Osteoblast (primary cell): ENCODE measurements around the gene DGKB. TPM values are rescaled to one million over a fixed set of nuclear protein-coding genes. Genes with fewer than 3 reads are reported as not detected.

Source experiments
- DNase-seq: peaks from one replicate; pipeline ENCODE4 v3.0.0; 2011; ENCODE audit warnings: low spot score, mixed read lengths; ENCODE audit not compliant: insufficient read length; ENCODE audit errors: missing footprints
- H2AFZ ChIP-seq: 2 replicates; pipeline ENCODE4 v1.6.0; 2011; ENCODE audit warnings: mild to moderate bottlenecking, low read length
- H3K27ac ChIP-seq: 2 replicates; pipeline ENCODE4 v1.5.1; 2011; ENCODE audit warnings: mild to moderate bottlenecking, low read depth, low read length, moderate library complexity
- H3K27me3 ChIP-seq: 2 replicates; pipeline ENCODE4 v1.6.0; 2012; ENCODE audit warnings: mild to moderate bottlenecking, control low read depth, inconsistent platforms, low read length, moderate library complexity; ENCODE audit not compliant: insufficient read depth
- H3K36me3 ChIP-seq: 2 replicates; pipeline ENCODE4 v1.5.1; 2011; ENCODE audit warnings: mild to moderate bottlenecking, low read length, control low read depth, moderate library complexity; ENCODE audit not compliant: insufficient read depth
- H3K4me1 ChIP-seq: 2 replicates; pipeline ENCODE4 v1.5.1; 2011; ENCODE audit warnings: mild to moderate bottlenecking, low read length, control low read depth, moderate library complexity; ENCODE audit not compliant: insufficient read depth
- H3K4me2 ChIP-seq: 2 replicates; pipeline ENCODE4 v1.6.0; 2011; ENCODE audit warnings: mild to moderate bottlenecking, low read length; ENCODE audit not compliant: insufficient read depth
- H3K4me3 ChIP-seq: fragments of 200-600 bp; sonication (generic); 3 replicates; pipeline ENCODE4 v1.5.1; 2012; ENCODE audit warnings: mild to moderate bottlenecking, low read length, inconsistent platforms; ENCODE audit not compliant: insufficient read depth
- H3K79me2 ChIP-seq: 2 replicates; pipeline ENCODE4 v1.6.0; 2012; ENCODE audit warnings: mild to moderate bottlenecking, low read length, control low read depth, inconsistent platforms; ENCODE audit not compliant: insufficient read depth
- H3K9me3 ChIP-seq: 2 replicates; pipeline ENCODE4 v1.5.1; 2011; ENCODE audit warnings: low read depth, low read length, control low read depth
- H4K20me1 ChIP-seq: 2 replicates; pipeline ENCODE4 v1.6.0; 2012; ENCODE audit warnings: mild to moderate bottlenecking, low read length, control low read depth; ENCODE audit not compliant: insufficient read depth
- CTCF ChIP-seq: IDR thresholded peaks from 2 replicates; pipeline ENCODE4 v1.5.1; 2011; ENCODE audit warnings: mild to moderate bottlenecking, low read depth, low read length, moderate library complexity; ENCODE audit errors: extremely low read depth
- total RNA-seq: library from RNA; depleted of rRNA; stranded (reverse); fragments of >200 nt; gene quantifications from 2 replicates; pipeline ENCODE4 v1.2.3, GENCODE V29; 2012

The DGKB gene
- total RNA-seq, 1 donor, result 1.1 TPM

GRCh38 chr7:14432924-14433323, 469.6 kb downstream of the DGKB start:
- no peaks in the 10 kb centered on the region for H3K36me3 ChIP-seq
- H3K4me2 ChIP-seq, result no peak overlapping the region
- H2AFZ ChIP-seq, result no peak overlapping the region
- no peaks in the 10 kb centered on the region for H4K20me1 ChIP-seq
- no peak for TF ChIP-seq CTCF
- H3K4me3 ChIP-seq, result no peak overlapping the region
- no peaks in the 10 kb centered on the region for H3K4me1 ChIP-seq
- H3K9me3 ChIP-seq, result no peaks in the 10 kb centered on the region
- DNase-seq, result no peak
- H3K27ac ChIP-seq, result no peak overlapping the region
- H3K27me3 ChIP-seq, result no peaks in the 10 kb centered on the region
- no peaks in the 10 kb centered on the region for H3K79me2 ChIP-seq

GRCh38 chr7:14430926-14431325, 471.6 kb downstream of the DGKB start:
- Histone ChIP-seq H3K36me3 (no peaks in the 10 kb centered on the region), H2AFZ (no peak overlapping the region), H3K79me2 (no peaks in the 10 kb centered on the region), H3K4me2 (no peak overlapping the region), H3K27ac (no peak overlapping the region), H3K4me1 (no peaks in the 10 kb centered on the region), H3K9me3 (no peaks in the 10 kb centered on the region), H4K20me1 (no peaks in the 10 kb centered on the region), H3K27me3 (no peaks in the 10 kb centered on the region), H3K4me3 (no peak overlapping the region)
- no peak for TF ChIP-seq CTCF
- no peak for DNase-seq

- H3K4me2 ChIP-seq, result no peak overlapping the region
- DNase-seq, result no peak
- H3K4me1 ChIP-seq, result no peaks in the 10 kb centered on the region
- no peaks in the 10 kb centered on the region for H3K79me2 ChIP-seq
- H3K27ac ChIP-seq, result no peak overlapping the region
- H3K27me3 ChIP-seq, result no peaks in the 10 kb centered on the region
- H3K9me3 ChIP-seq, result no peaks in the 10 kb centered on the region
- H4K20me1 ChIP-seq, result no peaks in the 10 kb centered on the region
- TF ChIP-seq CTCF, result no peak
- H2AFZ ChIP-seq, result no peak overlapping the region
- no peak overlapping the region for H3K4me3 ChIP-seq
- no peaks in the 10 kb centered on the region for H3K36me3 ChIP-seq
Measured at GRCh38 chr7:14425559-14425958, 477.0 kb downstream of the DGKB start.

GRCh38 chr7:14424675-14425074, 477.9 kb downstream of the DGKB start:
- Histone ChIP-seq H3K4me1 (no peaks in the 10 kb centered on the region), H4K20me1 (no peaks in the 10 kb centered on the region), H3K36me3 (no peaks in the 10 kb centered on the region), H3K9me3 (no peaks in the 10 kb centered on the region), H3K79me2 (no peaks in the 10 kb centered on the region), H3K27ac (no peak overlapping the region), H3K4me2 (no peak overlapping the region), H2AFZ (no peak overlapping the region), H3K27me3 (no peaks in the 10 kb centered on the region), H3K4me3 (no peak overlapping the region)
- no peak for TF ChIP-seq CTCF
- no peak for DNase-seq
